Ascending aorta (tissue), 2 donors: ENCODE measurements around the gene CLN3. TPM values are rescaled to one million over a fixed set of nuclear protein-coding genes. Genes with fewer than 3 reads are reported as not detected.

ENCODE experiments used
- DNase-seq, 2 donors: peaks; one replicate each; pipeline ENCODE4 v3.0.0-alpha.2; 2019; ENCODE audit warnings: low spot score in 2 of 2
- H3K27ac ChIP-seq, 2 donors: fragments of 200-600 bp; sonication (generic); one replicate each; pipeline ENCODE4 v1.5.1; 2016 to 2017; ENCODE audit warnings: mild to moderate bottlenecking in 1 of 2
- H3K27me3 ChIP-seq: fragments of 200-600 bp; sonication (generic); one replicate; pipeline ENCODE4 v1.5.1; 2017
- H3K36me3 ChIP-seq, 2 donors: fragments of 200-600 bp; sonication (generic); one replicate each; pipeline ENCODE4 v1.5.1; 2016
- H3K4me1 ChIP-seq, 2 donors: fragments of 200-600 bp; sonication (generic); one replicate each; pipeline ENCODE4 v1.5.1; 2016 to 2017; ENCODE audit warnings: mild to moderate bottlenecking in 1 of 2
- H3K4me3 ChIP-seq, 2 donors: fragments of 200-600 bp; sonication (generic); one replicate each; pipeline ENCODE4 v1.5.1; 2016 to 2017; ENCODE audit warnings: mild to moderate bottlenecking in 1 of 2
- H3K9me3 ChIP-seq, 2 donors: fragments of 200-600 bp; sonication (generic); one replicate each; pipeline ENCODE4 v1.5.1; 2016
- CTCF ChIP-seq, 3 experiments: fragments of 200-600 bp in 2 of 3; fragments of 450-650 bp in 1 of 3; sonication (generic) in 2 of 3; IDR thresholded peaks; one replicate each; pipeline ENCODE4 v1.5.1; 2016 to 2019; ENCODE audit warnings: antibody characterized with exemption in 3 of 3, mild to moderate bottlenecking in 1 of 3, moderate library complexity in 1 of 3
- intact Hi-C: fragments of 100-400 bp; cut with DNase I; formaldehyde crosslinking; loops from one replicate; pipeline ENCODE4 v1.15.1; 2023
- total RNA-seq: library from RNA; depleted of rRNA; stranded (reverse); fragments of >200 nt; gene quantifications from one replicate; pipeline ENCODE4 v1.1.0, GENCODE V29; 2016

CLN3 gene
- 16.1 TPM for total RNA-seq

DNA sequence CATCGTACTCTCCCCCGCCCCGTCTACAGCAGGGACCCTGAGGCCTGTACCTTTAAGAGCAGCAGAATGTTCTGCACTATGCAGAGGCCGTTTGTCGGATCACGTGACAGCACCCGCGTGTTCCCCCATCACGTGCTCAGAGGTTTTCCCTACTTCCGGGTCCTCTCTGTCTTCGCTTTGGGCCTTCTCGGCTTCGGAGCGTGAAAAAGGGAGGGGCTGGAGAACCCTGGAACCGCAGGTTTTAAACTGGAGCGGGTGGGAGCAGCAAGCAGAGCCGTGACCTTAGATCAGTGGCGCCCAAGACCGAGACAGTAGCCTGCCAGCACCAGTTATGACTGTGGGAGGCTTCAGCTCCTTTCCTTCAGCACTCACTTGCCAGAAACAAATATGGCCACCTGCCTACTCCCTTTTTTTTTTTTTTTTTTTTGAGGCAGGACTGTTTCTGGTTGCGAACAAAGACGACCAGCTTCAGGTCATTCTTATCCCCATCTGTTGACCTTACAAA, at the start of gene CLN3:
TSS of gene CLN3 (minus strand) at position 105 of the 505 bp plus-strand sequence. CDS start 315 bp downstream, outside the sequence.
- TF ChIP-seq CTCF (IDR thresholded peaks at IDR 0.05), result no peak
- Histone ChIP-seq H3K4me3 (peak within 1 kb of the TSS; percentile 72 to 88), H3K9me3 (no peaks in the 10 kb centered on the region), H3K36me3 (peaks cover 9 to 20% of the 10 kb centered on the region in 2 donors), H3K4me1 (peaks cover 2 to 4% of the 10 kb centered on the region in 2 donors), H3K27ac (peak within 1 kb of the TSS; percentile 88 to 93), H3K27me3 (no peaks in the 10 kb centered on the region)
- peak; percentile 73 to 95 for DNase-seq
- intact Hi-C loops, result loop anchor here (1.0 to 5.0 kb wide), 5 partner anchors 47 to 480 kb away; partner anchors contain the start of genes NUPR1 and SPNS1

DNA sequence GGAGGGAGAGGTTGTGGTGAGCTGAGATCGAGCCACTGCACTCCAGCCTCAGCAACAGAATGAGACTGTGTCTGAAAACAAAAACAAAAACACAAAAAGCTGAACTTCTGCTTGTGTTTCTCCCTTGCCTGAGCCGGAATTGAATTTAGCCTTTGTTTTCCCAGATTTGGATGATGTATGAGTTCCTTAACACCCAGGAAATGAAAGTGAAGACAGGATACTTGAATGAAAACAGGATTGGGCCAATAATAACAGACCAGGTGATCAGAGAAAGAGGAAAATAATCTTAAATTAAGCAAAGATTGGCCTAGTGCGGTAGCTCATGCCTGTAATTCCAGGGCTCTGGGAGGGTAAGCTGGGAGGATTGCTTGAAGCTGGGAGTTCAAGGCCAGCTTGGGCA, 48.5 kb upstream of the CLN3 start:
- H3K27me3 ChIP-seq, result no peaks in the 10 kb centered on the region
- peaks cover 0 to 18% of the 10 kb centered on the region in 2 donors for H3K36me3 ChIP-seq
- DNase-seq, result no peak
- no peak for TF ChIP-seq CTCF (IDR thresholded peaks at IDR 0.05)
- H3K27ac ChIP-seq, result peak overlapping the region in 1 of 2 donors; percentile 80
- H3K4me1 ChIP-seq, result peaks cover 9 to 20% of the 10 kb centered on the region in 2 donors
- intact Hi-C loops, result no loop called here
- no peak overlapping the region for H3K4me3 ChIP-seq
- H3K9me3 ChIP-seq, result peaks cover 0 to 15% of the 10 kb centered on the region in 2 donors

DNA sequence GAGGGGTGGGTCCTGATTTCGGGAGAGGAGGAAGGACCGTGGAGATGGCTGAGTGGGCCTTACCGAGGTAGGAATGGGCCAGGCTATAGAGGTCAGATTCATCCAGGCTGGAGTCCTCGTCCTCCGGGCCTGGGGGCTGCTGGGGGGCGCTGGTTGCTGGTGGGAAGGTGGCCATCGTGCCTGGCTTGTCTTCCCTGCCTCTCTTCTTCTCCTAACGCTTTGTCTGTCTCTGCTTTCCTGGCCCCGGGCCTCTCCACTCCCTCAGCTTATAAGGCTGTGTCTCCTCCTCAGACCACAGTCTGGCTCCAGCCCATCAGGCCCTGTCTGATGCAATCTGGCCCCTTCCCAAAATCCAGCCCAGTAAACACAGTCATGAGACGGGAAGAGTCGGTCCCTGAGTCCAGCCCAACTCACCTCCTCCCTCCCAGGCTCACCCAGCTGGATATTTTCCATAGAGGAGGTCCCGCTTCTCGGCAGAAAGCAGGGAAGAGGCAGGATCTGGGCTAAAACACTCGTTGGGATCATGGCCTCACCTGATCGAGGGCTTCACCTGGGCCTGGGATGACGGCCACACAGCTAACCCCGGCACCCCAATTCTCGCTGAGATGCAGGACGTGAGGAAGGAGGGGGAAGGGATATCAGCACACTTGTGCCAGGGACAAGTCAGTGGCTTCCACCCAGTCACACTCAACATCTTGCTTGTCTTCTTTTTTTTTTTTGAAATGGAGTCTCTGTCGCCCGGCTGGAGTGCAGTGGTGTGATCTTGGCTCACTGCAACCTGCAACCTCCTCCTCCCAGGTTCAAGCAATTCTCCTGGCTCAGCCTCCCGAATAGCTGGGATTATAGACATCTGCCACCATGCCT, 47.1 kb upstream of the CLN3 start, which contains the start of gene NUPR1:
TSS of gene NUPR1 (minus strand) at position 242 of the 864 bp plus-strand sequence. CDS start at position 175, 67 bp downstream.
- H3K4me3 ChIP-seq, result peak within 1 kb of the TSS; percentile 60 to 74
- H3K27me3 ChIP-seq, result no peaks in the 10 kb centered on the region
- H3K36me3 ChIP-seq, result peaks cover 3 to 25% of the 10 kb centered on the region in 2 donors
- intact Hi-C loops, result loop anchor here (1.0 to 10.0 kb wide), 3 partner anchors 14 to 324 kb away; partner anchors contain the start of genes CLN3, SGF29 and XPO6
- peak within 1 kb of the TSS; percentile 80 to 95 for H3K27ac ChIP-seq
- H3K4me1 ChIP-seq, result peaks cover 9 to 20% of the 10 kb centered on the region in 2 donors
- TF ChIP-seq CTCF (IDR thresholded peaks at IDR 0.05), result no peak
- peaks cover 0 to 19% of the 10 kb centered on the region in 2 donors for H3K9me3 ChIP-seq
- DNase-seq, result peak; percentile 81 to 97

DNA sequence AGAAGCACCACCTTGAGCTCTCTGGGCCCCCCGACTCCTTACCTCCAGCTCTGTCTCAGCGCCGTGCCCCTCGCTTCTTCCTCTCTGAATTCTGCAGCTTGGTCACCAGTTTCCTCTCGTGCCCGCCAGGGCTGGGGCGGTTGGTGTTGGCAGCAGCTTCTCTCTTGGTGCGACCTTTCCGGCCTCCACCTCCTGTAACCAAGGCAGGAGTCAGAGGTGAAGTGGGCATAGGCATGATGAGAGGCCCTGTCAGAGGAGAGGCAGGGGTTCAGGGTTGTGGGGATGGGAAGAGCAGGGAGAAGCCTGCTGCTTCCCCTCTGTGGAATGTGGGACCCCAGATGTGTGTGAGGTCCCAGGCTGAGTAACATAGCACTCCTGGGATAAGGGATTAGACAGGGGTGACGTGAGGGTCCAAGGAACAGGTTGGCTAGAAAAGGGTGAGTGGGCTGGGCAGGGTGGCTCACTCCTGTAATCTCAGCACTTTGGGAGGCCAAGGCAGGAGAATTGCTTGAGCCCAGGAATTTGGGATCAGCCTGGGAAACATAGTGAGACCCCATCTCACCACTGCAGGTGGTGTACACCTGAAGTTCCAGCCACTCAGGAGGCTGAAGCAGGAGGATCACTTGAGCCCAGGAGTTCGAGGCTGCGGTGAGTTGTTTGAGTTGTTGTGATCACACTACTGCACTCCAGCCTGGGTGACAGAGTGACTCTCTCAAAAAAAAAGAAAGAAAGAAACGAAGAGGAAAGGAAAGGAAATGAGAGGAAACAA, 46.3 kb upstream of the CLN3 start:
- H3K27me3 ChIP-seq, result no peaks in the 10 kb centered on the region
- no peak for DNase-seq
- H3K9me3 ChIP-seq, result peaks cover 0 to 19% of the 10 kb centered on the region in 2 donors
- TF ChIP-seq CTCF (IDR thresholded peaks at IDR 0.05), result no peak
- peaks cover 9 to 20% of the 10 kb centered on the region in 2 donors for H3K4me1 ChIP-seq
- peak overlapping the region; percentile 60 to 74 for H3K4me3 ChIP-seq
- H3K36me3 ChIP-seq, result peaks cover 3 to 31% of the 10 kb centered on the region in 2 donors
- H3K27ac ChIP-seq, result peak overlapping the region; percentile 80 to 95
- intact Hi-C loops, result loop anchor here (2.0 to 10.0 kb wide), 2 partner anchors 45 to 323 kb away; partner anchors contain the start of genes CLN3 and XPO6

DNA sequence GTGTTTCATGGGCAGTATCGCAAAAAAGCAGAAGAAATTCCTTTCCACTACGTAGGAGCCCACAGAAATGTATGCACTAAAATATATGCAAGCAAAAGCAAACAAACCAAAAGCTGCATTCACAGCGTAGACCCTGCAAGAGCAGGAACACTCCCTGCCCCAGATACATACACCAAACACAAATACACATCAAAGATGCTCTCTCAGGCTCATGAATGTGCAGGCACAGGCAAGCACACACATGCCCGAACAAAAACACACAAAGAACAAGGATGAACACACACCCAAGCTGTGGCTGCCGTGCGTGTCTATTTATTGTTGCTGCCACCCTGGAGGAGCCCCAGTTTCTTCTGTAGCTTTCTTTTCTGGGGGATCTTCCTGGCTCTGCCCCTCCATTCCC, 45.2 kb upstream of the CLN3 start:
- intact Hi-C loops, result loop anchor here (10.0 kb wide), 1 partner anchor 322 kb away; the partner anchor contains the start of gene XPO6
- no peak for TF ChIP-seq CTCF (IDR thresholded peaks at IDR 0.05)
- peaks cover 3 to 31% of the 10 kb centered on the region in 2 donors for H3K36me3 ChIP-seq
- H3K4me3 ChIP-seq, result peak overlapping the region; percentile 60 to 74
- no peaks in the 10 kb centered on the region for H3K27me3 ChIP-seq
- peaks cover 9 to 20% of the 10 kb centered on the region in 2 donors for H3K4me1 ChIP-seq
- peaks cover 0 to 19% of the 10 kb centered on the region in 2 donors for H3K9me3 ChIP-seq
- peak overlapping the region in 1 of 2 donors; percentile 80 for H3K27ac ChIP-seq
- DNase-seq, result no peak
